HCT116 (cell line): ENCODE data around the gene PPM1F. TPM values are rescaled to one million over a fixed set of nuclear protein-coding genes. Genes with fewer than 3 reads are reported as not detected.

Experiments
- ATAC-seq: fragments of 200-7000 bp; cut with Tn5 transposase; 2 replicates; pipeline ENCODE4 v1.9.1; 2020; ENCODE audit warnings: mild to moderate bottlenecking, moderate library complexity
- BruUV-seq: library from RNA; stranded (reverse); fragments of 400-500 nt; replicated peaks from 2 replicates; lab custom pipeline; 2021; lab: Mats Ljungman, UMichigan
- CTCF ChIA-PET: fragments of 300-600 bp; sonication (Branson Sonifier 250); formaldehyde crosslinking; loops from one replicate; lab custom pipeline; 2021; ENCODE audit warnings: antibody characterized with exemption; lab: Charles Lee
- POLR2A ChIA-PET: fragments of 300-600, 350-600 bp; sonication (Branson Sonifier 250); formaldehyde crosslinking; loops from one replicate; lab custom pipeline; 2021; ENCODE audit warnings: antibody characterized with exemption; lab: Charles Lee
- RAD21 ChIA-PET, 2 experiments: fragments of 300-600 bp; sonication (Branson Sonifier 250); formaldehyde crosslinking; loops; one replicate each; lab custom pipeline; 2023; ENCODE audit warnings: low total read pairs in 2 of 2; ENCODE audit not compliant: uncharacterized antibody in 2 of 2, unreplicated experiment in 2 of 2, low non-redundant PET in 1 of 2; lab: Charles Lee
- DNase-seq: peaks from one replicate; pipeline ENCODE4 v3.0.0-alpha.2; 2010; ENCODE audit warnings: low read depth, low spot score
- H2AFZ ChIP-seq: fragments of 200-600 bp; shearing (Covaris generic), sonication (generic); 2 replicates; pipeline ENCODE4 v1.6.1; 2017; ENCODE audit warnings: low read depth, mixed run types, mixed read lengths, antibody characterized with exemption, low read length; ENCODE audit not compliant: poor library complexity, severe bottlenecking
- H3K27ac ChIP-seq: 2 replicates; pipeline ENCODE4 v1.5.1; 2012; ENCODE audit warnings: low read depth, low read length
- H3K27me3 ChIP-seq: fragments of 200-600 bp; sonication (generic); 2 replicates; pipeline ENCODE4 v1.6.1; 2016; ENCODE audit warnings: mixed run types, low read length, mixed read lengths; ENCODE audit not compliant: insufficient read depth
- H3K36me3 ChIP-seq, 2 experiments: fragments of 200-500 bp in 1 of 2; fragments of 200-600 bp in 1 of 2; sonication (Bioruptor generic) in 1 of 2; sonication (generic) in 1 of 2; 2 replicates each; pipeline versions ENCODE4 v1.5.1 to v1.6.1; 2014 to 2016; ENCODE audit warnings: low read length in 2 of 2, inconsistent platforms in 1 of 2, mixed read lengths in 1 of 2, mixed run types in 1 of 2; ENCODE audit not compliant: insufficient read depth in 2 of 2, control insufficient read depth in 1 of 2
- H3K4me1 ChIP-seq, 2 experiments: fragments of 200-600 bp in 1 of 2; sonication (generic) in 1 of 2; 2 replicates each; pipeline versions ENCODE4 v1.5.1 to v1.6.1; 2012 to 2017; ENCODE audit warnings: low read length in 2 of 2, inconsistent platforms in 1 of 2, mild to moderate bottlenecking in 1 of 2, mixed read lengths in 1 of 2, mixed run types in 1 of 2, moderate library complexity in 1 of 2; ENCODE audit not compliant: insufficient read depth in 2 of 2, control insufficient read depth in 1 of 2
- H3K4me2 ChIP-seq: fragments of 200-600 bp; sonication (generic); 2 replicates; pipeline ENCODE4 v1.6.1; 2017; ENCODE audit warnings: mixed run types, low read length, mixed read lengths
- H3K4me3 ChIP-seq, 2 experiments: fragments of 200-600 bp in 1 of 2; sonication (generic) in 1 of 2; replicated peaks in 1 of 2; 2 replicates each; pipeline ENCODE4 v1.5.1; 2011 to 2016; ENCODE audit warnings: low read length in 2 of 2, control low read depth in 1 of 2, low read depth in 1 of 2, mild to moderate bottlenecking in 1 of 2, mixed read lengths in 1 of 2, mixed run types in 1 of 2
- H3K79me2 ChIP-seq: fragments of 200-600 bp; sonication (generic); 2 replicates; pipeline ENCODE4 v1.6.1; 2017; ENCODE audit warnings: mild to moderate bottlenecking, mixed run types, low read length, moderate library complexity, mixed read lengths; ENCODE audit not compliant: insufficient read depth
- H3K9ac ChIP-seq: fragments of 200-600 bp; sonication (generic); 2 replicates; pipeline ENCODE4 v1.6.1; 2016; ENCODE audit warnings: low read length, mixed read lengths
- H3K9me2 ChIP-seq: fragments of 200-600 bp; sonication (generic), shearing (Covaris generic); 2 replicates; pipeline ENCODE4 v1.6.1; 2017; ENCODE audit warnings: mixed run types, mild to moderate bottlenecking, moderate library complexity; ENCODE audit not compliant: insufficient read depth
- H3K9me3 ChIP-seq, 2 experiments: fragments of 200-500 bp in 1 of 2; fragments of 200-600 bp in 1 of 2; sonication (Bioruptor generic) in 1 of 2; sonication (generic) in 1 of 2; 2 replicates each; pipeline ENCODE4 v1.6.1; 2014 to 2017; ENCODE audit warnings: low read length in 2 of 2, mixed read lengths in 2 of 2, inconsistent platforms in 1 of 2, low read depth in 1 of 2, mild to moderate bottlenecking in 1 of 2, mixed run types in 1 of 2, moderate library complexity in 1 of 2; ENCODE audit not compliant: control insufficient read depth in 1 of 2, insufficient read depth in 1 of 2
- H4K20me1 ChIP-seq: fragments of 200-600 bp; sonication (generic), shearing (Covaris generic); 2 replicates; pipeline ENCODE4 v1.6.1; 2017; ENCODE audit warnings: mixed run types, mild to moderate bottlenecking, moderate library complexity; ENCODE audit not compliant: insufficient read depth
- CBX3 ChIP-seq: IDR thresholded peaks from 2 replicates; pipeline ENCODE4 v1.6.1; 2012; ENCODE audit warnings: low read depth
- CTCF ChIP-seq, 3 experiments: fragments of 200-600 bp in 1 of 3; sonication (generic) in 1 of 3; IDR thresholded peaks in 2 of 3; conservative IDR thresholded peaks in 1 of 3; 2 replicates each; pipeline ENCODE4 v1.5.1; 2012 to 2017; ENCODE audit warnings: low read depth in 2 of 3, low read length in 2 of 3, antibody characterized with exemption in 1 of 3, borderline replicate concordance in 1 of 3, control low read depth in 1 of 3, mild to moderate bottlenecking in 1 of 3, mixed read lengths in 1 of 3, mixed run types in 1 of 3, moderate library complexity in 1 of 3; ENCODE audit not compliant: insufficient read depth in 1 of 3
- EGR1 ChIP-seq: IDR thresholded peaks from 2 replicates; pipeline ENCODE4 v1.6.1; 2012; ENCODE audit warnings: low read depth
- ELF1 ChIP-seq: IDR thresholded peaks from 2 replicates; pipeline ENCODE4 v1.6.1; 2012; ENCODE audit warnings: low read depth, borderline replicate concordance
- FOSL1 ChIP-seq: IDR thresholded peaks from 2 replicates; pipeline ENCODE4 v1.6.1; 2012; ENCODE audit warnings: low read depth
- JUND ChIP-seq: IDR thresholded peaks from 2 replicates; pipeline ENCODE4 v1.6.1; 2012
- MAX ChIP-seq: IDR thresholded peaks from 2 replicates; pipeline ENCODE4 v1.6.1; 2012
- POLR2A ChIP-seq: IDR thresholded peaks from 2 replicates; pipeline ENCODE4 v1.7.0; 2011; ENCODE audit warnings: borderline replicate concordance; ENCODE audit not compliant: insufficient read depth, insufficient read length; ENCODE audit errors: extremely low read depth
- RAD21 ChIP-seq: IDR thresholded peaks from 2 replicates; pipeline ENCODE4 v1.6.1; 2012; ENCODE audit warnings: low read depth, mild to moderate bottlenecking
- REST ChIP-seq: IDR thresholded peaks from 2 replicates; pipeline ENCODE4 v1.6.1; 2012; ENCODE audit warnings: low read depth
- SIN3A ChIP-seq: IDR thresholded peaks from 2 replicates; pipeline ENCODE4 v1.6.1; 2012; ENCODE audit warnings: low read depth
- SRF ChIP-seq: IDR thresholded peaks from 2 replicates; pipeline ENCODE4 v1.6.1; 2012; ENCODE audit warnings: low read depth
- YY1 ChIP-seq: IDR thresholded peaks from 2 replicates; pipeline ENCODE4 v1.6.1; 2011; ENCODE audit warnings: low read length, low read depth, moderate library complexity, mild to moderate bottlenecking; ENCODE audit not compliant: insufficient replicate concordance; ENCODE audit errors: extremely low read depth
- ZNF274 ChIP-seq: fragments of 200-500 bp; sonication (Bioruptor generic); IDR thresholded peaks from 2 replicates; pipeline ENCODE4 v1.6.1; 2014; ENCODE audit warnings: mild to moderate bottlenecking, low read depth, low read length, inconsistent platforms
- intact Hi-C: fragments of 100-400 bp; cut with micrococcal nuclease; formaldehyde crosslinking; loops from 2 replicates; pipeline ENCODE4 v1.10.0; 2022
- total RNA-seq: library from RNA; stranded (reverse); gene quantifications from one replicate; pipeline ENCODE4 v1.2.1, GENCODE V29; 2021; ENCODE audit not compliant: unreplicated experiment

Gene PPM1F
- total RNA-seq, 1 experiment from 2014 or later: 27.3 TPM

- no peaks in the 10 kb centered on the region for H3K9me3 ChIP-seq
- peaks cover 0 to 9% of the 10 kb centered on the region in 2 experiments; a peak in 3 of 4 replicates for H3K4me1 ChIP-seq
- H4K20me1 ChIP-seq: no peaks in the 10 kb centered on the region
- BruUV-seq: no TSS peak
- H2AFZ ChIP-seq: no peak overlapping the region
- no peak overlapping the region for H3K27ac ChIP-seq
- ChIA-PET CTCF (no interaction called here), POLR2A (no interaction called here), RAD21 (no interaction called here)
- no peaks in the 10 kb centered on the region for H3K9me2 ChIP-seq
- no peak overlapping the region for H3K4me2 ChIP-seq
- H3K79me2 ChIP-seq: no peaks in the 10 kb centered on the region
- no peak overlapping the region for H3K4me3 ChIP-seq
- intact Hi-C loops: no loop called here
- no peak for DNase-seq
- no peak for ATAC-seq
- TF ChIP-seq CTCF (IDR thresholded peaks at IDR 0.05 in 2 of 3, conservative IDR thresholded peaks at IDR 0.05 in 1 of 3; ENCODE audit: borderline replicate concordance in 1 of 3, insufficient read depth in 1 of 3, low read depth in 2 of 3, low read length in 2 of 3) (no peak), ZNF274 (no peak), CBX3 (no peak), SRF (no peak), RAD21 (no peak), EGR1 (no peak), YY1 (no peak), FOSL1 (no peak), REST (no peak), JUND (no peak), POLR2A (no peak), ELF1 (no peak), SIN3A (no peak), MAX (no peak)
- H3K36me3 ChIP-seq: peaks cover 8 to 11% of the 10 kb centered on the region in 2 experiments; a peak in 3 of 4 replicates
- no peak overlapping the region for H3K9ac ChIP-seq
- no peaks in the 10 kb centered on the region for H3K27me3 ChIP-seq
These were observed 6.0 kb upstream of the PPM1F start for GRCh38 chr22:21958360-21959273.
